Measurements from ENCODE around the gene RNPS1.

The RNPS1 gene

DNA sequence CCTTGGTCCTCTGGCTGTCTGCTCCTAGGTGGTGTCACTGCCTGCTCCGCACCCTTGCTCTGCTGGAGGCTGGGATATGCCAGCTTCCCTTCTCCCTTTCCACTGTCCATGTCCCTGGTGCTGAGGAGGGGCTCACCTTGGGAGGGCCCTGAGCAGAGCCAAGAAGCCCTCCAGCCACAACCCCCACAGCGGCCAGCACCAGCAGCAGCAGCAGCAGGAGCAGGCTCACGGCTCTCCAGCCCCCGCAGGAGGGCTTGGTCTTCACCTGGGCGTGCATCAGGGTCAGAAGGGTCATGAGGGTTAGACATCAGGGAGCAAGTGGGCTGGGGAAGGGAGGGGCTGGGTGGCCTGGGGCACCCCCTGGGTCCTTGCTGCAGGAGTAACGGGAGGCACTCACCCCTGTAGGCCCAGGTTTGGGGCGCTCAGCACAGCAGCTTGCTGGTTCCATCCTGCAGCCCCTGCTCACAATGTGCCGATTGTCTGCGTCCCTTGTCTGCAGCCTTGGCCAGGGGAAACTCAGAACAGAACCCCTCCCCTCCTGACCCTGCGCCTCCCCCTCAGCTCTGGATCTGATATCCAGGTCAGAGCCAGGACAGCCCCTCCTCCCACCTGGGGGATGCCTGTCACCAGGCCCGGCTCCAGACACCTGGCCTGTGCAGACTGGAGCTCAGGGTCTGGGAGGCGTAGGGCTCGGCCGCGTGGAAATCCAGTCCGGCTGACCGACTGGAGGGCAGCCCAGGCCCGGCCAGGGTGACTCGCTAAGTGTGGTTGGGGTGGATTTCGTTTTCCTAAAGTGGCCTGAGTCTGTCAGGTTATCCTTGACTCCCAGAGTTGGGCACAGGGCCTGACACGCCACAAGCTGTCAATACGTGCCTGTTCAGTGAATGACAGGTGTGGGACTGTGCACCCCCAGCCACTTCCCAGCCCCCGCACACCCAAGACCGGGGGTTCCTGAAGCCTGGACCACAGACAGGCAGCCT lies 57.2 kb downstream of the RNPS1 start, which contains the start of gene BRICD5:
BRICD5 (minus strand) TSS at position 478 of the 980 bp plus-strand sequence; CDS start at position 448, 30 bp downstream.
- DNase-seq, result no peak

DNA sequence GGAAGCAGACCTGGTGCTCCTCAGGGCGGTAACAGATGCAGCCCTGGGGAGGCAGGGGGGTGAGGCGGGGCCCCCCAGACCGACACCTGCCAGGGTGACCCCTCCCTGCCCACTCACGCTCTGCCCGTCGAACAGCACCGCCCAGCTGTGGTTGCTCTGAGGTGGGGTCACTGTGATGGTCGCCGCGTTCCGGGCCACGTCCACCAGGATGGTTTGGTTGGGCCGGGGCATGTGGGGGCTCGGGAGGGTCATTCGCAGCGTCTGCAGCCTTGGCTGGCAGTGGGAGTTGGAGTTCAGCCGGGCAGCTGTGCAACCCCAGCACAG lies 58.0 kb downstream of the RNPS1 start:
- DNase-seq, result no peak

DNA sequence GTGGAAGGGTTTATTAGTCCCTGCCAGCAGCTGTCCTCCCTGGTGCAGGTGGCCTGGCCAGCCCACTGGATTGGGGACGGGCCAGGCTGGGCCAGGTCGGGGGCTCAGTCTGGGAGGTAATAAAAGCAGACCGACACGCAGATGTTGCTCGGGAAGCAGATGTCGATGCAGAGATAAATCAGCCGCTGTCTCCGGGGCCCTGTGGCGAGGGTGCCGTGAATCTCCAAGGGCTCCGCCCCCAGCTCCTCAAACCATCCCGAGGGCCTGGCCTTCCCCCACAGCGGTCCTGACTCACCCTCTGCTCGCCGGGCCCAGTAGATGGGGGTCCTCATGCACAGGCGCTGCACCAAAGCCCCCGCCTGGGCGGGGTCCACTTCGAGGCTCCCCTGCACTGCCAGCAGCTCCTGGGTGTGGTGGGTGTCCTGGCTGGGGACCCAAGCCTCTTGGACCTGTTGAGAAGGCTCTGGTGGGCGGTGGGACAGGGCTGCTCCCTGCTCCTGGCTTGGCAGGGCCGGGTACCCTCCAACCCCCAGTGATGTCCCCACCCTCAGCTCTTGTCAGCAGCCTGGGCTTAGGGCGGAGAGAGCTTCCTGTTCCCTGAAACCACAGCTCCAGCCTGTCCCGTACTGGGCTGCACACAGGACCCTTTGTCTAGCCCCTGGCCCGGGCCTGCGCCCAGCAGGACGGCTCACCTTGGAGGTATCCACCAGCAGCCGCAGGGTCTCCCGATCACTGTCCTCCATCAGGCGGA lies 58.5 kb downstream of the RNPS1 start:
- no peak for DNase-seq

DNA sequence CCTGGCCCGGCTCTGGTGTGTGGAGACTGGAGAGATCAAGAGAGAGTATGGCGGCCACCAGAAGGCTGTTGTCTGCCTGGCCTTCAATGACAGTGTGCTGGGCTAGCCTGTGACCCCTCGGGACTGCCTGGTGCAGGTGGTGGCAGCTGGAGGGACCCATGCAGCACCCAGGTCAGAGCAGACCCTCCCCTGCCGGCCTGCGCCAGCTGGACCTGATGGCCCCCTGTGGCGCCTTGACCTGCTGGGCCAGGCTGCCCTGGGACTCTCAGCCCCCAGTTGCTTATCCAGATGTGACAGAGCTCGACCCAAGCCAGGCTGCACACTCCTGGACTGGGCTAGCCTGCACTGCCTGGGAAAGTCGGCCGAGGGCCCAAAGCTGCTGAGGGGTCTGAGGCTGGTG lies 59.2 kb downstream of the RNPS1 start:
- no peak for DNase-seq

DNA sequence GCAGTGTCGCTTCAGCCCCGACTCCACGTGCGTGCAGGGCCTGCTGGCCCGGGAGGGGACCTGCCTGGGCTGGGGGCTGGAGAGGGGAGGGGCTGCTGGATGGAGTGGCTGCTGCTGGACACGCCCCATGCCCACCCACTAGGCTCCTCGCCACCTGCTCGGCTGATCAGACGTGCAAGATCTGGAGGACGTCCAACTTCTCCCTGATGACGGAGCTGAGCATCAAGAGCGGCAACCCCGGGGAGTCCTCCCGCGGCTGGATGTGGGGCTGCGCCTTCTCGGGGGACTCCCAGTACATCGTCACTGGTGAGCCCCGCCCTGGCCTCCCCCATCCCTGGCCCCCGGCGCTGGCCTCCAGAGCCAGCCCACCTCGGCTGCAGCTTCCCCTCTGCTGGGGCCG lies 59.6 kb downstream of the RNPS1 start:
- DNase-seq, result no peak

DNA sequence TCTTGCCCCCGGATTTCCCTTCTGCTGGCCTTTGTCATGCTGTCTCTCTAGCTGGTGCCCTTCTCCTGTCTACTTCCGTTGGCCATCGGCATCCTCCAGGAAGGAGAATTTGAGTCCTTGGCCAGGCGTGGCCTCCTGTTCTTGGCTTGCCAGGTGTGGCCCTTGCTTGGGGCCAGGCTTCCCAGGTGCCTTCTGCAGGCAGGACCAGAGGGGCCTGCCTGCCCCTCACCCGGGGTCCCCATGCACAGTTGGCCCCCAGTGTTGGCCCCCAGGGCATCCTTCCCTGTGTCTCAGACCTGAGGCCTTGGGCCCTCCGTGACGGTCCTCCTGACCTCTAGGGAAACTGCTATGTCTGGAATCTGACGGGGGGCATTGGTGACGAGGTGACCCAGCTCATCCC lies 60.1 kb downstream of the RNPS1 start:
- no peak for DNase-seq

DNA sequence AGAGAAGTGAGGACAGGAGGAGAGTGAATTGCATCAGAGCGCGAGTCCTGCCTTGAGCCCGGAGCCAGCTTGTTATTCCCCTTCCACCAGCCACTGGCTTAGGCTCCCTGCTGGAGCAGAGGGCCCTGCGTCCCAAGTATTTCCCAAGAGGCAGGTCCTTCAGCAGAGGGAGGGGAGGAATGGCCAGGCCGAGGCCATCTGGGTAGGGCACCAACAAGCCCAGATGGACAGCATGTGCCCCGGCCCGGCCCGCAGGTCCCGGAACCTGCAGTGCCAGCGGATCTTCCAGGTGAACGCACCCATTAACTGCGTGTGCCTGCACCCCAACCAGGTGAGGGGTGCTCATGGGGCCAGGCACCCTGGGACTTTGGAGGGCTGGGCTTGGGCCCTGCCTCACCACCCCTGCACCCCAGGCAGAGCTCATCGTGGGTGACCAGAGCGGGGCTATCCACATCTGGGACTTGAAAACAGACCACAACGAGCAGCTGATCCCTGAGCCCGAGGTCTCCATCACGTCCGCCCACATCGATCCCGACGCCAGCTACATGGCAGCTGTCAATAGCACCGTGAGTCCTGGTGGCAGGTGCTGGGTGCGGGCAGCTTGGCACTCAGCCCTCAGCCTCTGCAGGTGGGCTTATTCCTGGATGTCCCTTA lies 61.0 kb downstream of the RNPS1 start:
- no peak for DNase-seq

DNA sequence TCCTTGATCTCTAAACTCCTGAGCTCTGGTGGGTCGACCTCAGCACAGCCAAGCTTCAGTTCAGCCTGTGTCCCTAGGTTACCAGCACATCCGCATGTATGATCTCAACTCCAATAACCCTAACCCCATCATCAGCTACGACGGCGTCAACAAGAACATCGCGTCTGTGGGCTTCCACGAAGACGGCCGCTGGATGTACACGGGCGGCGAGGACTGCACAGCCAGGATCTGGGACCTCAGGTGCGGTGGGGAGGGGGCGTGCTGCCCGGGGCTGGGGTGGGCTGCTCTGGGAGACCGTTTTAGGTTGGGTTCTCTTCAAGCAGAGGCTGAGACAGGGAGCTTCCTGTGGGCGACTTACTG lies 61.5 kb downstream of the RNPS1 start:
- no peak for DNase-seq

DNA sequence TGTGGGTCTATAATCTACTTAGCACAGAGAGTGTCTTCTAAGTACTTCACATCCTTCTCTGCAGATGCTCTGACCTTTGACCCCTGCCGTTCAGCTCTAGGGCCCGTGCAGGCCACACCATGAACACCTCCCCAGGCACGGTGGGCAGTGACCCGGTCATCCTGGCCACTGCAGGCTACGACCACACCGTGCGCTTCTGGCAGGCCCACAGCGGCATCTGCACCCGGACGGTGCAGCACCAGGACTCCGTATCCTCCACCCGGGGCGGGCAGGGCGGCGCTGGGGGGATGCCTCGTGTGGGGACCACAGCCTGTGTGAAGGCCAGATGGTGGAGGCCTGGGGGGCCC lies 62.0 kb downstream of the RNPS1 start:
- no peak for DNase-seq

DNA sequence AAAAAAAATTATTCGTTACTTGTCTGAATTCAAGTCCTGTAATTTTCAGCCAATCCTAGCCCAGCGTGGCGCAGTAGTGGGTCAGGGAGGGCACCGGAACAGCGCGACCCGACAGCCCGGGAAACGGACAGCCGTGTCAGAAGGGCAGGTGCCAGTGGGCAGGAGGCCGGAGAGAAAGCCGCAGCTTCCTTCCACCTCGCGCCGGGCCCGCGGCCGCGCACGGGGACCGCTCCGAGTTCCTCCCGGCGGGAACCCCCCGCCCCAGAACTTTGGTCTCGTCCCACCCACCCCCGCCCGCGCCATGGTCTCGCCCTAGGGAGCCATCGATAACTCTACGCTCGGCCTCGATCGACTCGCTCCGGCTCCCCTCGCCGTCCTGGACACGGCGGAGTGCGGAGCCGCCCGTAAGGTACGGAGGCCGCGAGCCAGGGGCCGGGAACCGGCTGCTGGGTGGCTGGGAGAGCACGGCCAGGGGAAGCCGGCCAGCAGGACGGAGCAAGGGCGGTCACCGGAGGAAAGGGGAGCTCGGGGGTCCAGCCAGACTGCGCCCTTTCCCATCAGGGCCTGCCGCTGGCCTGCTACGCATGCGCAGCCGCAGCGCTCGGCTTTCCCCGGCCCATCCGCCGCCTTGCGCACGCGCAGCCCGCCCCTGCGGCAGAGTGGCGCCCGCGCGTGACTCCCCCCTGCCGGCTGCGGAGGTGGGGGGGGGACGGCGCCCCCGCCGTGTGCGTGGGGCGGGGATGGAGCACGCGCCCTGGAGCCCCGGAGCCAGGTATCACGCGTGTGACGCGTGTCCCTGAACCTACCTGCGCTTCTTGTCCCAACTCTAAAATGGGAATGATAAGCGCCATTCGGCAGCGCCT lies 62.6 kb downstream of the RNPS1 start, which contains the start of gene MLST8:
MLST8 (plus strand) TSS at position 351 of the 863 bp plus-strand sequence. CDS start 632 bp downstream, outside the sequence.
- DNase-seq, result no peak

DNA sequence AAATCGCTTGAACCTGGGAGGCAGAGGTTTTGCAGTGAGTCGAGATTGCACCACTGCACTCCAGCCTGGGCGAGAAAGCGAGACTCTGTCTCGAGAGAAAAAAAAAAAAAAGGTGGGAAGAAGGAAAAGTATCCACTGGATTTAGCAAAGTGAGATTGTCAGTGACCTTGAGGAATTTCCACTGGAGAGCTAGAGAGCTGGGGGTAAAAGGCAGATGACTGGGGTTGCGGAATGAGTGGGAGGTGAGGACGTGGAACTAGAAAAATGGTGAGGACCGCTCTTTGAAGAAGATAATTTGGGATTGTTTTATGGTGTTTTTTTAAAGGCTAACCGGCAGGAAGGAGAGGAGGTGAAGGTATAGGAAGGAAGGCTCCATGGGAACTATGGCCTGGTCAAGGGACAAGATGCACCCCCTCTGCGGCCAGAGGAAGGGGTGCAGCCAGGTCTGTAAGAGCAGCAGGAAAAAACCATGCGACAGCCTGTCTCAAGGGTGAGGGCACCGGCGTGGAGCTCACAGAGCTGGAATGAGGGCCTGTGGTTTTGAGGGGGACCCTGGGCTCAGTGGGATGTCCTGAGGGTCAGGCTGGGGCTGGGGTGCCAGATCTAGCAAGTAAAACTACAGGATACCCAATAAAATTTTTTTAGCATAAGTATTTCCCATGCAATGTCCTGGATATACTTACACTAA lies 63.4 kb downstream of the RNPS1 start:
- no peak for DNase-seq
